D721Med (cell line): Measurements from ENCODE around the gene ACSM2B.
"Not testable (repeated sequence)": the region's sequence is repeated elsewhere in the genome, so short reads cannot be mapped to it uniquely, and the experiment has no call there.

Experiments used
- DNase-seq: peaks from one replicate; pipeline ENCODE4 v3.0.0; 2011; ENCODE audit warnings: low spot score; ENCODE audit not compliant: insufficient read length
- FAIRE-seq: peaks from 2 replicates; lab custom pipeline; 2011; peaks lifted over from hg19 to GRCh38; lab: Jason Lieb, UNC
- TF ChIP-seq, protein P1 (sequence below): IDR thresholded peaks from 2 replicates; pipeline ENCODE4 v1.5.1; 2012; ENCODE audit warnings: mild to moderate bottlenecking, control low read depth; ENCODE audit not compliant: insufficient read depth; ENCODE audit errors: missing control alignments

Gene ACSM2B

DNA sequence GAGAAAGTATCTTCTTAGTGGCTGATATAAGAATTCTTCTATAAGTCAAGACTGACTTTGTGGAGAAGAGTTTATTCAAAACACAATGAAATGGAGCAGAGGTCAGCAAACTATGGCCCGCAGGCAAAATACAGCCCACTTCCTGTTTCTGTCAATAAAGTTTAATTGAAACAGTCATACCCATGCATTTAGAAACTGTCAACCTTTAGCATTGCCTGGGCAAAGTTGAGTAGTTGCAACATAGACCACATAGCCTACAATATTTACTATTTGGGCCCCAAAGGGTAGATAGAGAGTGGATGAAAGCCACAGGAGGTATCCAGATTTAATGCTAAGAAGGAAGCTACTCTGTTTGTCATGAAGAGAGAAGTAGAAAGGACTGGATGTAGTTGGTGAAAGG, 38.0 kb downstream of the ACSM2B start:
- DNase-seq (no peak), FAIRE-seq (no peak)
- TF ChIP-seq, protein P1, sequence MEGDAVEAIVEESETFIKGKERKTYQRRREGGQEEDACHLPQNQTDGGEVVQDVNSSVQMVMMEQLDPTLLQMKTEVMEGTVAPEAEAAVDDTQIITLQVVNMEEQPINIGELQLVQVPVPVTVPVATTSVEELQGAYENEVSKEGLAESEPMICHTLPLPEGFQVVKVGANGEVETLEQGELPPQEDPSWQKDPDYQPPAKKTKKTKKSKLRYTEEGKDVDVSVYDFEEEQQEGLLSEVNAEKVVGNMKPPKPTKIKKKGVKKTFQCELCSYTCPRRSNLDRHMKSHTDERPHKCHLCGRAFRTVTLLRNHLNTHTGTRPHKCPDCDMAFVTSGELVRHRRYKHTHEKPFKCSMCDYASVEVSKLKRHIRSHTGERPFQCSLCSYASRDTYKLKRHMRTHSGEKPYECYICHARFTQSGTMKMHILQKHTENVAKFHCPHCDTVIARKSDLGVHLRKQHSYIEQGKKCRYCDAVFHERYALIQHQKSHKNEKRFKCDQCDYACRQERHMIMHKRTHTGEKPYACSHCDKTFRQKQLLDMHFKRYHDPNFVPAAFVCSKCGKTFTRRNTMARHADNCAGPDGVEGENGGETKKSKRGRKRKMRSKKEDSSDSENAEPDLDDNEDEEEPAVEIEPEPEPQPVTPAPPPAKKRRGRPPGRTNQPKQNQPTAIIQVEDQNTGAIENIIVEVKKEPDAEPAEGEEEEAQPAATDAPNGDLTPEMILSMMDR = no peak

- FAIRE-seq, DNase-seq: not testable (repeated sequence)
These were observed 39.5 kb downstream of the ACSM2B start for GRCh38 chr16:20536669-20537068.

GRCh38 chr16:20532284-20532792, 43.8 kb downstream of the ACSM2B start:
- not testable (repeated sequence) for FAIRE-seq, DNase-seq

GRCh38 chr16:20531795-20532194, 44.4 kb downstream of the ACSM2B start:
- DNase-seq, FAIRE-seq: not testable (repeated sequence)

- no peak for FAIRE-seq
- no peak for DNase-seq
- TF ChIP-seq, protein P1 = no peak
These were observed 56.1 kb downstream of the ACSM2B start for GRCh38 chr16:20520103-20520502.

GRCh38 chr16:20519231-20519630, 56.9 kb downstream of the ACSM2B start:
- FAIRE-seq = no peak
- TF ChIP-seq, protein P1 = no peak
- no peak for DNase-seq

DNA sequence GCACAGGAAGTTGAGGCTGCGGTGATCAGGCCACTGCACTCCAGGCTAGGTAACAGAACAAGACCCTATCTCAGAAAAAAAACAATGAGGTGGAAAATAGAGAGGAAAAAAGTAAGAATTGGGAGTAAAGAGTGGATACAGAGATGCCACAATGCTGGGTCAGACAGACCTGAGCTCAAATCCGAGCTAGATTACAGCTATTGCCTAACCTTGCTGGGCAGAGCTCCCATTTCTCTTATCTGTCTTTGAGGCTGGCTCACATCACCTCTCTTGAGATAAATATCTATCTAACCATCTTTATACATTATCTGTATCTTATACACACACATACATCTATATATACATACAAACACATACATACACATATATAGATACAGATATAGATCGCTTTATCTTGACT, 59.0 kb downstream of the ACSM2B start:
- TF ChIP-seq, protein P1 = no peak
- FAIRE-seq (no peak), DNase-seq (no peak)

DNA sequence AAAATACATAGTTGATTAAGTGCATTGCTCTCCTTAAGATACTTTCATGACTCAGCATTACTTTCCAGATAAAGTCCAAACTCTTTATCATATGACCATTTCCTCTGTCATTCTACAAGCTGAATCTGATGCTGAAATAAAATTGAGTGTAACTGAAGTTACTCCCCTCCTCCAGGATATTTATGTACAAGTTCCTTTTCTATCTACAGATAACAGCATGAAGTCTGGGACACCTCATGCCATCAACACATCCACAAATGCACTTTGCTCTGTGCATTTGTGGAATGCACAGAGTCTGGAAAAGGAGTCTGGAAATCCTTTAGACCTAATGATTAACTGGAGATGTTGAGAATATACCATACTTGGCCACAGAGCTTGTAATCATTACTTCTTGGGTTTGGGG, 60.5 kb downstream of the ACSM2B start:
- no peak for DNase-seq
- TF ChIP-seq, protein P1 = no peak
- no peak for FAIRE-seq

GRCh38 chr16:20510323-20510722, 65.8 kb downstream of the ACSM2B start:
- no peak for DNase-seq
- no peak for FAIRE-seq
- TF ChIP-seq, protein P1 = no peak
